ENCODE data around the gene ENDOV. TPM values are rescaled to one million over a fixed set of nuclear protein-coding genes. Genes with fewer than 3 reads are reported as not detected.

ENDOV gene
- total RNA-seq, 1 experiment from 2014 or later, result 22.4 TPM

DNA sequence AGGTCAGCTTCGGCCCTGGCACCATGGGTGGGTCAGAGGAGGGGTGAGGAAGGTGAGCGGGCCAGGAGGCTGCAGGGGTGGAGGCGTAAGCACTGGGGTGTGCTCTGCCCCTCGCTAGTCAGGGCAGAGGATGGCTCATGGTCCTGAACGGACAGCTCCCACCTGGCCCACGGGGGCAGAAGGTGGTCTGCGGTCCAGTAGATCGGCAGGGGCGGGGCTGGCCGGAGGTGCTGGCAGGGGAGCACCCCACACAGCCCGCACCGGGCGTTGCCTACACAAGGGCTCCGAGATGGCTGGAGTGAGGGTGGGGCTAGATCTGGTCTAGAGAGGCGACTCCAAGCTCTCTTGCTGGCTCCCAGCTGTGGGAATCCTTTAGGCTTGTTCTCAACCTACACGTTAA lies 53.3 kb downstream of the ENDOV start:
- DNase-seq (ENCODE audit: low read depth), result no peak

DNA sequence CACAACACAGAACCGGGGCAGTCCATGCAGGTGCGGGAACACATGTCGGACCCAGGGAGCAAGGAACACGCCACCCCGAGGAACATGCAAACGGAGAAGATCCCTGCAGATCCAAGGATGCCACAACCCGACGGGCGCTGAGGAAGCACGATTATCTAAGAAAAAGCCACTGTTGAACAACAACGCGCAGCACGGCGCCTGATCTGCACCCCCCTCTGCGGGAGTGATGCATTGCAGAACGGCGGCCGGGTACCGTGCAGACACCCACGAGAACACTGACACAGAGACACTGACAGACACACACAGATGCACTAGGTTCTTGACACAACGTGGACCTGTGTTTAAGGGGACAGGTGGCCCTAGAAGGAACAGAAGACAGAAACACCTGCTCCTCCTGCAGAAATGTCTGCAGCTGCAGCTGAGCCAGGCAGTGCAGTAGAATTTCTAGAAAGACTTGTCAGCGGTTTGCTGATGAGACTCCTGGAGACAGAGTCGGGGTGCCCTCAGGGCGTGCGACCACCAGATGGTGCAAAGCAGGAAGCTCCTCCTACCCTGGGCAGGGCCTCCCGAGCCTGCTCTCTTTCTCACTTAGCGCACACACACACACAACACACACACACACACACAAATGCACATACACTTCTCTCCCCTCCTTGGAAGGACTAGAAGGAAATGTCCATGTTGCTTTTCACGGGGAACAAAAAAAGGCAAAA lies 54.0 kb downstream of the ENDOV start:
- DNase-seq (ENCODE audit: low read depth), result no peak

DNA sequence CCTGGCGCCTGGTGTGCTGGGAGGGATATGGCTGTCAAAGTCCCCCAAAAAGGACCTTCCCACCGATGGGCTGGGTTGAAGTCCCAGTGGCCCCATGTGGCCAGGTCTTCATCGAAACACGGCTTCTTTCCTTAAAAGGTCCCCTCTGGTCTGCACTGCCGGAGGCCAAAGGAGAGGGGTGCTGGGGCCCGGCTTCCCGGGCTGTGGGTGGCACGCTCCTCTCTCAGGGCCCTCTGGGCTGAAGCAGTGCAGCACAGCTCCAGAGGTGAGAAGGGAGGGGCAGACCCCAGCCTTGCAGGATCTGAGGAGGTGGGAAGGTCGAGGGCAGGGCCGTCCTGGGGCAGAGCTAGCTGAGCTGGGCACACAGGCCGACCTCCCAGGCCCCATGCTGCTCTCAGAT lies 54.7 kb downstream of the ENDOV start:
- DNase-seq (ENCODE audit: low read depth), result no peak

DNA sequence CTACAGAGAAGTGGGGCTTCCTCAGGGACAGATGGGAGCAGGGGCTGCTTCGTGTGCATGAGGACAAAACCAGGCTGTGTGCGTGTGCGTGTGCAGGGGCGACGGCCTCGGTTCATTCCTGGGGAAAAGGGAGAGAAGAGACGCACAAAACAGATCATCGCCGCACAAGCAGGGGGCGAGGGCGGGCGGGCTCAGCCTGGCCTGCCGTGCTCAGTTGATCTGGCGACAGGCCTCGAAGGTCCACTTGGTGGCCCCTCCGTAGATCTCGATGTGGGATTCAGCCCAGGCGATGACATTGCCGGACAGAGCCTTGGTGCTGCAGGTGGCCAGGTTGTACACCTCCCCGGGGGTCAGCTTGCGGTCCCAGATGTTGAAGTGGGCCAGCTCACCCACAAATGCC lies 55.6 kb downstream of the ENDOV start:
- DNase-seq (ENCODE audit: low read depth), result no peak

DNA sequence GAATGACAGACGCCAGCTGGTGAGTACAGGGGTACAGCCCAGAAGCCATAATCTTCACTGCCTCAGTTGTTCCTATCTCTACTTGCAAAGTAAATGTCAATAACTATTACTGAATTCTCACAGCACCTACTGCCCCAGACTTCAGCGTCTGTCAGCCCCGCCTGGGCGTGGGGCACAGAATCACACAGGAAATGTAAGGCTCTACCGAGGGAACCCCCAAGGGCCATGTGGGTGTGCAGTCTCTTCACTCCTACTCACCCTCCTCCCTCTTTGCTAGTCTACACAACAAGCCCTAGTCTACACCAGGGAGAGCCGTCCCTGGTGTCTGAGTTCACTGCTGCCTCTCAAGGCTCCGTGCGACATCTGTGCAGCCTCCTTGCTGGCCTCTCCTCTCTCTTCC lies 57.0 kb downstream of the ENDOV start:
- DNase-seq (ENCODE audit: low read depth), result no peak

DNA sequence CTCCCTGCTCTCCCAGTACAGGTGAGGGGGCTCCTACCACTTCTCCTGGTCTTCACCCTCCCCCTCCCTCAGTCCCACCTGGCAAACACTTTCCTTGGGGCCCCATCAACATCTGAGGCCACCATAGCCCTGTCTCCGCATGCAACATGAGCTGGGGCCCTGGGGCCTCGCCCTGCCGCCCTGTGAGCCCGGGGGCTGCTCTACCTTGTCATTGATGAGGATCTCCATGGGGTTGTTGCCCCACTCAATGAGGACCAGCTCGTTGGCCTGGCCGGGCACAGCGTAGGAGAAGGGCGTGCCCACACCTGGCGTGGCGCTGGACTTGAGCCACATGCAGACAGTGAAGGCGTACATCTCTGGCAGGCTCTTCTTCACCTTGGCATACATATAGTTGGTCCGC lies 58.0 kb downstream of the ENDOV start:
- DNase-seq (ENCODE audit: low read depth), result no peak

DNA sequence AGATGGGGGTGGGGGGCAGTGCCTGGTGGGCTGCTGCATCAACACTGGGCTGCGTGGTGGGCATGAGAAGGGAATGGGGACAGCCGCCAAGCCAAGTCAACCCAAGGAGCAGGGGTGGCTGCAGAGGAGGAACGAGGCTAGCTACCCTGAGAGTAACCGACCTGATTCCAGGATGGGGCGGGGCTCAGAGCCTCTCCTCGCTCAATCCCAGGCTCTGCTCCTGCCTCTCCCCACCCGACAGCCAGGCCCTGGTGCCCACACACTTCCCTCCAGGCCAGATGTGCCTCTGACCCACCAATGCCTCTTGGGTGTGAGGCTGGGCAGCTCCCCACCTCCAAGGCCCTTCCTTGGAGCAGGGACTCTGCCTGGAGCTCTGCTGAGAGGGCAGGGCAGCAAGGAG lies 58.7 kb downstream of the ENDOV start:
- no peak for DNase-seq (ENCODE audit: low read depth)

DNA sequence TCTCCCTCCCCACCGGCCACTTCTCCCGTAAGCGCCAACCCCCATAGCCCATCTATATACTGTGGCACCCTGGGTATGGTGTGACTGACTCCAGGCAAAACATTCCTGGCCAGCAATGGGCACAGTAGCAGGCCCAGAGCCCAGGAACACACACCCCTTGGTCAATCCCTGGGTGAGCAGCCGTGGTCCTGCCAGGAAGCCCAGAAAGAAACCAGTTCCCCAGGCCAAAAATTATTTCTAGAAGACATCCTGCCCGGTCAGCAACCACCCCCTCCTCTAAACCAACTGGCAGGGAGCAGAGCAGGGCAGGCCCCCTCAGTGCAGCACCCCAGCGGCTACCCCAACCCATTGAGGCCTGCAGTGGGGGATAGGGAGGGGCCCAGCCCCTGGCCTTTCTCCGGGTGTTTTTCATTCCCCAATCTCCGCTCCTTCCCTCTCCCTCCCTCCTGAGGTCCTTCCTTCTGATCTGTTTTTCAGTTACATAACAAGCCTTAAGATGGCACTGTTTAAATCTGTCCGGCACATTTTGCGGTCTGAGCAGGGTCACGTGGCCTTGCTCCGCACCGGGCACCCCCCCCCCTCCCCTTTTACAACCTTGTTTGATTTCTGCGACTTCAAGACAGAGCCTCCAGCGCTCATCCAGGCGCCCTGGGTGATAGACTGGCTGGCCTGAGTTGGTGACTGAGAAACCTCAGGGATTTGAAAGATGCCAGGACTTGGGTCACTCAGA lies 59.4 kb downstream of the ENDOV start:
- no peak for DNase-seq (ENCODE audit: low read depth)

DNA sequence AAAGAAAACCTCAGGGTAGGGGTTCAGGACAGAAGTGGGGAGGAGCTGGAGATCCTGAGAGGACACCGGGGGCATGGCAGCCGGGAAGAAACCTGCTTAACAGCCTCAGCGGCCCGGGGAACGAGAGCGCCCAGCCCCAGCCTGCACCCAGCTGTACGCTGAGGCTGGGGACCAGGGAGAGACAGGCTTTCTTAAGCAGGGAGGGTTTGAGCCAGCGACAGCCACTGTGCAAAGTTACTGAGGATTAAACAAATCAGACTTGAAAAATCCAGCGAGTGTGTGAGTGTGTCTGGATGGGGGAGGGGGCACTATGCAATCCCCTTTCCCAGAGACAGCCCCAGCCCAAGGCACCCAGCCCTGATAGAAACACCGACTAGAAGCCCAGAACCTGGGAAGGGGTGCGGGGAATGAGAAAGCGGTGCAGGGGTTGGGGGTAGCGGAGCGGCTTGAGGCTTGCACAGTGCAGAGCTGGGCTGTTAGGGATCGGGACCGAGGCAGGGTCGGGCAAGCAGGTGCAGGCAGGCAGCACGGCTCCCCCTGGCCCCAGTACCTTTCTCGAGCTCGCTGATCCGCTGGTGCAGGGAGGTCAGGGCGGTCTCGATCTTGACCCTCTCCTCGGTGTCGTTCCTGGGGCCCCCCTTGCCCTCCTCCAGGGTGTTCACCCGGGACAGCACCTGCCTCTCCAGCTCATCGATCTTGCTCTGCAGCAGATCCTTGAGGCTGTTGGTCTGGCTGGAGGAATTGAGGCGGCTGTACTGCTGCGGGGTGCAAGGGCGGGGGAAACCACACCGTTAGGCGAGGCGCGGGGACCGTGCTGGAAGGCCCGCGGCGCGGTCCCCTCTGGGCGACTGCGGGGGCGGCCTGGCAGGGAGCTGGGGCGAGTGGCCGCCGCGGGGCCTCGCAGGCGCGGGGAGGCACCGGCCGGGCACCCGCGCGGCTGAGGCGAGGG lies 60.3 kb downstream of the ENDOV start:
- DNase-seq (ENCODE audit: low read depth), result no peak

DNA sequence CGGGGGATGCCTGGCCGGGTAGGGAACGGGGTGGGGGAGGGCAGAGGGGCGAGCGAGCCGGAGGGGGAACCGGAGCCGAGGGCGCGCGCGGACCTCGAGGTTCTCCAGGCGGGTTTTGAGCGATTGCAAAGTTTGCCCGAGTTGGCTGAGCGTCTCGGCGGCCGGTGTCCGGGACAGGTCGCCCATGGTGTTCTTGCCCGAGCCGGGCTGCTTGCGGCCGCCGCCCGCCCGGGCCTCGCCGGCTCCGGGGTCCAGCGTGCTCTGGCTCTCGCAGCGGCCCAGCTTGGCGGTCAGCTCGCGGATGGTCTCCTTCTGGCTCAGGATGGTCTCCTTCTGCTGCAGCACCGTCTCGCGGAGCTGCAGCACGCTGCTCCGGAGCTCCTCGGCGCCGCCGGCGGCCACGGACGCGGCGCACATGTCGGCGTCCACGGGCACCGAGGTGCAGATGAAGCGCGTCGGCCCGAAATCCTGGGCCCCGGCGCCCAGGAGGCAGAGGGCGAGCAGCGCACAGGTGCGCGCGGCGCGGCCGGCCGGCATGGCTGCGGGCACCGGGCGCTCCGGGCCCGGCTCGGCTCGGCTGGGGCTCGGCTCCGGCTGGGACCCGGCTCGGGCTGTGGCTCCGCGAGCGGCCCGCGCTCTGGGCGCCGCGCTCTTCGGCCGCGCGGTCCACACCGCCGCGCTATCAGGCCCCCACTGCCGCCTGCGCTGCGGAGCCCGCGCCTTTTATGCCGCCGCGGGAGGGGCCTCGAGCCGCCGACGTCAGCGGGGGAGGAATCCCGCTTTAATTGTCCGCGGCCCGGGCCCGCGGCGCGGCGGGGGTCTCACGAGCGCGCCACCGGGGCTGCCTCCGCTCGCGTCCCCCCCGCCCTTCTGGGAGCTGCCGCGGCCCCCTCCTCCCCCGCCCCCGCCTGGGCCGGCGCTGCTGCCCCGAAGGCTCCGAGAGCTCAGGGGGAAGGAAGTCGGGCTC lies 61.2 kb downstream of the ENDOV start, which contains the start of gene NPTX1:
TSS of gene NPTX1 (minus strand) at position 698 of the 967 bp plus-strand sequence. CDS start at position 537, 161 bp downstream.
- DNase-seq (ENCODE audit: low read depth), result no peak

DNA sequence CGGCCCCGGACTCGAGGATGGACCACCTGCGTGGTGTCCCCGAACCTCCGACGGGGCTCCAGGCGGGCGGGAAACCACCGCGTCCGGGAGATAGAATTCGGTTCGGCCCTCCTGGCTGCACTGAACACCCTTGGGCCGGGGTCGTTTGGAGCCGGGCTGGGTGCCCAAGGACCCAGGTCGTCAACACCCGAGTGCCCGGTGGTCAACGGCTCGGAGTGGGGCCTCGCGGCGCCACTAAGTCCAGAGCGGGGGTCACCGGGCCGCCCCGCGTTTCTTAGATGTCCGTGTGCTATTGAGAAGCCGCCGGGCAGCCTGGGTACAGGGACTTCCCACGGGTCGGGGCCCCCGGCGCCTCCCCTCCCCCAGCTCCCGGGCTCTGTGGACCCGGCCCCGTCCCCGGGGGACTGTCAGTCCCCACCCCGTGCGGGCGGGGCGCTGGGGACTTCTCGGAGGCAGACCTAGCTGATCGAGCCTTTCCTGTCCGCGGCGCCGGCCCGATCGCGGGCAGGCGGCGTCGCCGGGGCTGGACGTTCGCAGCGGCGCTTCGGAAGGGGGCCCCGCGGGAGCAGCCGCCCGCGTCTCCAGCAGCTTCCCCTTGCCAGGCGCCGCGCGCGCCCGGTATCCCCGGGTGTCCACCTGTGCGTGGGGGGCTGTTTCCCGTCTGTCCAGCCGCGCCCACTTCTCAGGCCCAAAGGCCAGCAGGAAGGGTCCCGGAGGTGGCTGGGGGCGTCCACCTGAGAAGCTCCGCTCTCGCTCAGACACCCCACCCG lies 62.1 kb downstream of the ENDOV start:
- DNase-seq (ENCODE audit: low read depth), result no peak

DNA sequence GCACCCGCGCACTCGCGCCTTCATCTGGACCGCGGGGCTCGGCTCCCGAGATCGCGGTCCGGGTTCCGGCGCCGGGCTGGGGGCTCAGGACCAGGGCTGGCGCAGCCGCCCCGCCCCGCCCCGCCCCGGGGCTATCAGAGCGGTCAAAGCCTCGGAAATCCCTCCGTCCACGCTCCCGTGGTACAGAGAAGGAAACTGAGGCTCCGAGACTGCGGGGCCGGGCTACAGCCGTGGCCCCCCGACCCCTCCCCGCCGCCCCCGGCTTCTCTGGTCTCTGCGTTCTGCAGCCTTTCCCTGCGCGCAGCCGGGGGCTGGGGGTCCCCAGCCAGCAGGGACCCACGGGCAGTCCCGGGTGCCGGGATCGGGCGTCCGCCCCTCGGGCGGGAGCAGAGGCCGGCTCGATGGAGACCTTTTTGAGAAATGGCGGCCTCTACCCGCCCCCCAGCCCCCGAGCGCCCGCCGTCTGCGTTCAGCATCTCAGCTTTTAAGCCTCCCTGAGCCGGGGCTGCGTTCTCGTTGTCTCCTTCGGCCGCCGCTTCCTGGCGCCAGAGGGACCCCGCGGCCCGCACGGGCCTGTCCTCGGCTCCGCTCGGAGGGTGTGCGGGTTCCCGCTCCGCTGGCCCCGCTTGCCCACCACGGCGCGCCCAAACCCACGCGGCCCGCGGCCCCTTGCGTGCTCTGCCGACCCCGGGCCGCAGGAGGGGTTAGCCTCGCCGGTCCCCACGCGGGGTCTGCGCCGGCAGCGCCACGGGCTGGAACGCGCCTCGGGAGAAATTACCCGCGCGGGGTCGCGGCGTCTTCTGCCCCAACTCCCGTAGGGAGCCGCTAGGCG lies 62.9 kb downstream of the ENDOV start:
- DNase-seq (ENCODE audit: low read depth), result peak; percentile 58

DNA sequence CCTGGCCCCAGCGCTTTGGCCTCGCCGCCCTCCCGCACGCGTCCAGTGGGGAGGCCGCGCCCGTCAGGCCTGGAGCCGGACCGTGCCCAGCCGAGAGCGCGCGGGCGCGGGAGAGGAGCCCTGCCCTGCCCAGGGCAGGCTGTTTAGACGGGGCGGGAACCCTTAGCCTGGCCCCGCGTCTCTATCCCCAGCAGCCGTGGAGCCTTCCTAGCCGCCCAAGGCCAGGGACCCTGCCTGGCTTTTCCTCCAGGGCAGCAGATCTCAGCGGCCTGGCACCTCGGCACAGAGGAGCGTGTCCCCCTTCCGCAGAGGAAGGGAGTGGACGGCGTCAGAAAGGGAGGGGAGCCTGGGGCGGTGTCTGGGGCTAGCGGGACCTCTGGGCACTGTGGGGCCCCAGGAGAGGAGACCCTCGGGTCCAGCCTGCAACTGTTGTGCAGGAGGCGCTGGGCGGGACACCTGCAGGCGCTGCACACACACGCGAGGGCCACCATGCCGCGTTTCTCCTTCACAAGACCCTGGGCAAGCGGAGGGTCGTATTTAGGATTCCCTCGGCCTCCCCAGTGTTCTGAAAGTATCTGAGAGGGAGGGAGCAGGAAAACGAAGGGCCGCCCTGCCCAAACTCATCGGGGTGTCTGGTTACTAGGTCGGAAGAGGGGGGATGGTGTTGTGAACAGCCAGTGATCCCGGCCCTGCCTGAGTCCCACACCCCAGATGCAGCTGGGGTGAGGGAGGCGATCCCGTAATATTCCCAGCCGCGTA lies 63.7 kb downstream of the ENDOV start:
- DNase-seq (ENCODE audit: low read depth), result no peak

DNA sequence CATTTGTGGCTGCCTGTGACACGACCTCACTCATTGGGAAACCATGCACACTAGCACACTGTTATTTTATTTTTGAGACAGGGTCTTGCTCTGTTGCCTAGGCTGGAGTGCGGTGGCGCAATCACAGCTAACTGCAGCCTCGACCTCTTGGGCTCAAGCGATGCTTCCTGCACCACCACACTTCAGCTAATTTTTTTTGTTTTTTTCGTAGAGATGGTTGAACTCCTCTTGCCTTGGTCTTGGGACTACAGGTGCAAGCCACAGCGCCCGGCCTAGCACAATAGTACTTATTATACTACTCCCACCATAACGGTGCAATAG lies 64.2 kb downstream of the ENDOV start:
- no peak for DNase-seq (ENCODE audit: low read depth)

DNA sequence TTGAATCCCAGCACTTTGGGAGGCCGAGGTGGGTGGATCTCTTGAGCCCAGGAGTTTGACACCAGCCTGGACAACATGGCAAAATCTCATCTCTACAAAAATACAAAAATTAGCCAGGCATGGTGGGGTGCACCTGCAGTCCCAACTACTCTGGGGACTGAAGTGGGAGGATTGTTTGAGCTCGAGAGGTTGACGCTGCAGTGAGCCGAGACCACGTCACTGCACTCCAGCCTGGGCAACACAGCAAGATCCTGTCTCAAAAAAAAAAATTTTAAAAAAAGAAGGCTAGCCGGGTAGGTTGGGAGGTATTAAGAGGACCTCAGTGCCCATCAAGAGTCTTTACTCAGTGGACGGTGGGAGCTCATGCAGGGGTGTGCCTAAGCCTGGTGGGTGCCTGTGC lies 65.3 kb downstream of the ENDOV start:
- no peak for DNase-seq (ENCODE audit: low read depth)

DNA sequence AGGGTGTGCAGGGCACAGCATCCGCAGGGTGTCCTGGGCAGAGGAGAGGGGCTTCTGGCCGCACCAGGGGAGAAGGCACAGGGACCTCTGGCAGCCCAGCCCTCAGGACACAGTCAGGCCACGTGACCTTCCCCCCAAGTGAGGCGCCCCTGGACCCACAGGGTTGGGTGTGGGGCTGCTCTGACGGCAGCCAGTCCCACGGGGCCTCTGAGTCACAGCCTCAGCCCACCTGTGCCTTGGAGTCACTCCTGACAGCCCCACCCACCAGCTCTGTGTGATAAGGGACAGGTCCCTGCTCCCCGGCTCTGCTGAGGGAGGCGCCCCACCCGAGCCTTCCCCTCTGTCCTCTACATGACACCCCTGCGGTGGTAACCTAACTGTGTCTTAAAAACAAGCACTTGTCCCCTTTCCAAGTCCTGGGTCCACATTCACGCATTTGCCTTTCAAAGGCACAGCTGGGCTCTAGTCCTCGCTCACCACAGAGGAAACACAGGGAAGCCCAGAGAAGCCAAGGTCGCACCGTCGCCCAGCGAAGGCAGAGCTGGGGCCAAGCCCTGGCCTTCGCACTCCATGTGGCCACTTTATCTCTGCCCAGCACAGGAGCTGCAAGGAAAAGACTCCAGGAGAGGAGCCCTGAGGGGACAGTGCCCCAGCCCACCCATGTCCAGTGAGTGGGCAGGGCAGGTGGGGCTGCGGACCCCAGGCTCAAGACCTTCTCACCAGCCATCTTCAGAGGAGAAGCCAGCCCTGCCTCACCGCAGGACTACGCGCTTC lies 66.5 kb downstream of the ENDOV start:
- DNase-seq (ENCODE audit: low read depth), result no peak

DNA sequence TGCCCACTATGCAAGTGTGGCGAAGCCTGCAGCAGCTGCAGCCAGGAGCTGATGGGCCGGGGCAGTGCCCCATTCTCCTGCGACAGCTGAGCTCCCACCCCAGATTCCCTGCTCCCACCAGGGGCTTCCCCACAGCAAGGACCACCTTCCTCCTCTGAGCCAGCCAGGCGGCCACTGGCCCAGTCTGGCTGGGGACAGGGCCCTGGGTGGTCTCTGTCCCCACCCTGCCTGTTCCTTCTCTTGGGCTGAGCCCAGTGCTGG lies 67.0 kb downstream of the ENDOV start:
- DNase-seq (ENCODE audit: low read depth), result no peak

DNA sequence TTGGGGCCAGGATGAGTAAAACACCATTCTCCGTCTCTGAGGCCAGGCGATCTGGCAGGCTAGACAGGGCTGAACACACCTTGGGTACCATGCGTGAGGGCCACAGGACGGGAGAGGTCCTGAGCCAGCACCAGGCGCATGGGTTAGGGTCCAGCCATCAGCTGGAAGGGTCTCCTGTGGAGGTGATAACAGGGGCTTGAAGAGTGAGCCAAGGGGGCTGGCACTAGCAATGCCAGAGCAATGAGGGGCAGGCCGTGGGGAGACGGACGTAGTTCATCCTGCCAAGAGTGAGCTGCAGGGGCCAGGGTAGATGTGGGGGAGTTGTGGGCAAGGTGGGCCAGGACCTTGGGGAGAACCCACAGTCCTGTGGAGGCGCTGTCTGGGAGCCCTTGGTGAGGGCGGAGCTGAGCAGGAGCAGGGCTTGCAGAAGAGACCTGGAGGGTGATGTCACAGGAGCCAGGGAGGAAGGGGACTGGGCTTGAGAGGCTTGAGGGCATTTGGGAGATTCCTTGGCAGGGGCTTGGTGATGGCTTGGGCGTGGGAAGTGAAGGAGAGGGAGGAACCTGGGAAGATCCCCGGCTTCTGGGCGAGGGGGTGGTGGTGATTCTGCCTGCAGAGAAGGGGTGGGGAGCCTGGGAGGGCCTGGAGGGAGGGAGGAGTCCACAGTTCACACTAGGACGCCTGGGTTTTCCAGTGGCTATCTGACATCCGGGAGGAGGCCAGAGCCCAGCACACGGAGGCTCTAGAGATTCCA lies 67.8 kb downstream of the ENDOV start:
- DNase-seq (ENCODE audit: low read depth), result no peak
